Activated CD4-positive, alpha-beta T cell treated with anti-CD3 and anti-CD28 coated beads, Interleukin-10, Interleukin-2, amounts not matched to agents 100 ng/mL and 50 ng/mL, durations not matched to agents 16 hours and 8 hours (primary cell): ENCODE data around the gene FMO2.

Experiments
- DNase-seq: peaks from one replicate; pipeline ENCODE4 v3.0.0-alpha.2; 2020

Gene FMO2

GRCh38 chr1:171258943-171259342, 73.8 kb downstream of the FMO2 start:
- no peak for DNase-seq
